Sigmoid colon (tissue), 7 donors: ENCODE measurements around the gene PCYT2. TPM values are rescaled to one million over a fixed set of nuclear protein-coding genes. Genes with fewer than 3 reads are reported as not detected.

Source experiments
- DNase-seq: peaks from one replicate; pipeline ENCODE4 v3.0.0-alpha.2; 2019
- H3K27ac ChIP-seq, 4 donors: fragments of 200-600 bp; sonication (generic); one replicate each; pipeline ENCODE4 v1.5.1; 2016 to 2019; ENCODE audit warnings: mild to moderate bottlenecking in 1 of 4
- H3K27me3 ChIP-seq, 3 donors: fragments of 200-600 bp; sonication (generic); one replicate each; pipeline ENCODE4 v1.5.1; 2019; ENCODE audit warnings: mild to moderate bottlenecking in 1 of 3
- H3K36me3 ChIP-seq, 4 donors: fragments of 200-600 bp; sonication (generic); one replicate each; pipeline ENCODE4 v1.5.1; 2016 to 2019
- H3K4me1 ChIP-seq, 4 donors: fragments of 200-600 bp; sonication (generic); one replicate each; pipeline ENCODE4 v1.5.1; 2017 to 2019
- H3K4me3 ChIP-seq, 4 donors: fragments of 200-600 bp; sonication (generic); one replicate each; pipeline ENCODE4 v1.5.1; 2017 to 2019; ENCODE audit warnings: mild to moderate bottlenecking in 2 of 4, moderate library complexity in 1 of 4
- H3K9me3 ChIP-seq, 4 donors: fragments of 200-600 bp in 3 of 4; sonication (generic) in 3 of 4; one replicate each; pipeline versions ENCODE4 v1.5.1 to v1.6.1; 2013 to 2019
- EP300 ChIP-seq, 4 donors: sonication (generic); formaldehyde crosslinking; IDR thresholded peaks; one replicate each; pipeline ENCODE4 v1.6.1; 2017; ENCODE audit warnings: antibody characterized with exemption in 4 of 4
- POLR2A ChIP-seq, 2 donors: fragments of 450-650 bp; IDR thresholded peaks; one replicate each; pipeline ENCODE4 v1.6.1; 2016; ENCODE audit warnings: antibody characterized with exemption in 2 of 2, mild to moderate bottlenecking in 2 of 2, moderate library complexity in 2 of 2
- POLR2AphosphoS5 ChIP-seq, 4 donors: sonication (generic); formaldehyde crosslinking; IDR thresholded peaks; one replicate each; pipeline ENCODE4 v1.6.1; 2017; ENCODE audit warnings: antibody characterized with exemption in 4 of 4
- WGBS, 2 donors: extraction: QIAGEN DNeasy Blood & Tissue Kit; methylation state at CpG; one replicate each; pipeline ENCODE4 v1.1.7; 2013; 5-methylcytosine and 5-hydroxymethylcytosine counted together
- intact Hi-C: fragments of 100-400 bp; cut with DNase I; formaldehyde crosslinking; loops from one replicate; pipeline ENCODE4 v1.15.1; 2023
- polyA plus RNA-seq, 3 donors: library from polyadenylated mRNA; stranded (reverse); fragments of 200-250 nt; gene quantifications; one replicate each; pipeline ENCODE4 v1.2.3, GENCODE V29; 2013
- total RNA-seq, 4 donors: library from RNA; depleted of rRNA; stranded (reverse); fragments of >200 nt; gene quantifications; one replicate each; pipeline ENCODE4 v1.1.0, GENCODE V29; 2016
- TF ChIP-seq, protein P1 (sequence below), 4 experiments: fragments of 450-650 bp in 3 of 4; fragments of 200-600 bp in 1 of 4; IDR thresholded peaks; one replicate each; pipeline ENCODE4 v1.5.1; 2016 to 2019; ENCODE audit warnings: antibody characterized with exemption in 4 of 4, mild to moderate bottlenecking in 3 of 4, moderate library complexity in 2 of 4
- donor health status: healthy with polysubstance abuse.
- donor health status: Bipolar disorder and iron deficiency.
- donor health status: healthy.

PCYT2 gene
- total and polyA plus RNA-seq, 7 donors: 11.4 to 86.4 (median 23.5) TPM

DNA sequence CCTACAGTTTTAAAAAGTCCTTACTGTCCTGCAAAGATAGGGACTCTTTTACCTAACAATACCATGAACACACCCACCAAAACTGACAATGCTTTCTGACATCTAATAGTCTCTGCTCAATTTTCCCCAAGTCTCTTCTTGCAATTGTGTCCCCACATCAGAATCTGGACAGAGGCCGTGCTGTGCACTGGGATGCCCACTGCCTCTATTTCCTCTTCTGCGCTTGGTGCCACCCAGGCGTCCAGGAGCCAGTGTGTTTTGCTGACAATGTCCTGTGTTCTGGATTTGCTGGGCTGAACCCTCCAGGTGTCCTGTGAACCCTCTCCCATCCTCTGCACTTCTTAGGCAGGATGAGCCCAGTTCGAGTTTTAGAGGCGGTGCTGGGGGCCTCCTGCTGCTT lies 33.6 kb downstream of the PCYT2 start:
- no peak for DNase-seq
- TF ChIP-seq POLR2AphosphoS5 (IDR thresholded peaks at IDR 0.05): no peak
- TF ChIP-seq POLR2A (IDR thresholded peaks at IDR 0.05): no peak
- no peak for TF ChIP-seq EP300 (IDR thresholded peaks at IDR 0.05)
- TF ChIP-seq, protein P1, sequence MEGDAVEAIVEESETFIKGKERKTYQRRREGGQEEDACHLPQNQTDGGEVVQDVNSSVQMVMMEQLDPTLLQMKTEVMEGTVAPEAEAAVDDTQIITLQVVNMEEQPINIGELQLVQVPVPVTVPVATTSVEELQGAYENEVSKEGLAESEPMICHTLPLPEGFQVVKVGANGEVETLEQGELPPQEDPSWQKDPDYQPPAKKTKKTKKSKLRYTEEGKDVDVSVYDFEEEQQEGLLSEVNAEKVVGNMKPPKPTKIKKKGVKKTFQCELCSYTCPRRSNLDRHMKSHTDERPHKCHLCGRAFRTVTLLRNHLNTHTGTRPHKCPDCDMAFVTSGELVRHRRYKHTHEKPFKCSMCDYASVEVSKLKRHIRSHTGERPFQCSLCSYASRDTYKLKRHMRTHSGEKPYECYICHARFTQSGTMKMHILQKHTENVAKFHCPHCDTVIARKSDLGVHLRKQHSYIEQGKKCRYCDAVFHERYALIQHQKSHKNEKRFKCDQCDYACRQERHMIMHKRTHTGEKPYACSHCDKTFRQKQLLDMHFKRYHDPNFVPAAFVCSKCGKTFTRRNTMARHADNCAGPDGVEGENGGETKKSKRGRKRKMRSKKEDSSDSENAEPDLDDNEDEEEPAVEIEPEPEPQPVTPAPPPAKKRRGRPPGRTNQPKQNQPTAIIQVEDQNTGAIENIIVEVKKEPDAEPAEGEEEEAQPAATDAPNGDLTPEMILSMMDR (IDR thresholded peaks at IDR 0.05): no peak
- no peaks in the 10 kb centered on the region for H3K27me3 ChIP-seq
- H3K4me3 ChIP-seq: no peak overlapping the region
- no peaks in the 10 kb centered on the region for H3K9me3 ChIP-seq
- H3K27ac ChIP-seq: no peak overlapping the region
- H3K36me3 ChIP-seq: peaks cover 0 to 23% (median 6%) of the 10 kb centered on the region in 4 donors
- 96 to 97% methylated on average over 5 of the region's 5 CpGs for WGBS, 2 donors
- intact Hi-C loops: no loop called here
- H3K4me1 ChIP-seq: peaks cover 0 to 6% (median 4%) of the 10 kb centered on the region in 4 donors

DNA sequence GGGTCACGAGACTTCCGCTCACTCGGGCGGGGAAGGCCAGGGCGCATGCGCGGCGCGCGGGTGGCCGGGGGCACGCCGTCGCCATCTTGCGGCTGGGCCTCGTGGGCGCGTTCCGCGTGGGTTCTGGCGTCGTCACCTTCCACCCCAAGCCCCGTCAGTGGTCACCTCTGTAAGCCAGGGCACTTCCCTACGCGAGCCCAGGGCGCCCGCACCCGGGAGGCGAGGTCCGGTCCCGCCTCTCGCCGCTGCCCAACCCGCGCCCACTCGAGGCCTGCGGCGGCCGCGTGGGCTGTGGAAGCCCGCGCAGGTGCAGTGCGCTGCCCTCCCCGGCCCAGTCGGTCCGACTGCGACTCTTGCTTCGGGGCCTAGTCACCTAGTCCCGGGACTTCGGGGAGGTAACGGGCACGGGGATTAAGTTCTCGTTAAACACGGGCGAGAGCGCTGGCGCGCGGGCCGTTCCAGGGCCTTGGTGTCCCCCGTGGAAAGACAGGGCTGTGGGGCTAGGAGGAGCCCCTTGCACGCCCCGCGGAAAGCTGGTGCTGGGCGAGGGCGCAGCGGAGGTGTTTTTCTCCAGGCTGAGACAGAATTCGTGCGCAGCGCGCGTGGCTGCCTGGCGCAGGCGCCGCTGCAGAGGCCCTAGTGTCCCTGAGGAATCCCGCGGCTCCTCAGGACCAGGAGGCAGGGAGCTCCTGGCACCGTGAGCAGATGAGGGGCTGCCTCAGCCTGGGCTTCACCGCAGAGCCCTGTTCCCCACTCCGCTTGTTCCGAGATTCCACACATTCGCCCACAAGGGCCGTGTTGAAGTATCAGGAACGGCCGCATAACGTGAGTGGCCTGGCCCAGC lies 39.6 kb downstream of the PCYT2 start:
- Histone ChIP-seq H3K36me3 (peaks cover 8 to 21% (median 17%) of the 10 kb centered on the region in 4 donors), H3K4me1 (peaks cover 0 to 58% (median 50%) of the 10 kb centered on the region in 4 donors), H3K27me3 (no peaks in the 10 kb centered on the region), H3K4me3 (peak overlapping the region; percentile 71 to 99 (median 84)), H3K9me3 (no peaks in the 10 kb centered on the region), H3K27ac (peak overlapping the region; percentile 98 to 100 (median 99))
- TF ChIP-seq, protein P1 (IDR thresholded peaks at IDR 0.05): no peak
- TF ChIP-seq POLR2A (IDR thresholded peaks at IDR 0.05) (peak; percentile 89 to 91), POLR2AphosphoS5 (IDR thresholded peaks at IDR 0.05) (peak in 1 of 4 donors; percentile 98), EP300 (IDR thresholded peaks at IDR 0.05) (no peak)
- intact Hi-C loops: loop anchor here (2.0 to 5.0 kb wide), 4 partner anchors 19 to 226 kb away; partner anchors contain the start of genes ALYREF, ANAPC11, FASN and MAFG
- WGBS, 2 donors: 0 to 1% methylated on average over 86 of the region's 86 CpGs
- peak; percentile 98 for DNase-seq

DNA sequence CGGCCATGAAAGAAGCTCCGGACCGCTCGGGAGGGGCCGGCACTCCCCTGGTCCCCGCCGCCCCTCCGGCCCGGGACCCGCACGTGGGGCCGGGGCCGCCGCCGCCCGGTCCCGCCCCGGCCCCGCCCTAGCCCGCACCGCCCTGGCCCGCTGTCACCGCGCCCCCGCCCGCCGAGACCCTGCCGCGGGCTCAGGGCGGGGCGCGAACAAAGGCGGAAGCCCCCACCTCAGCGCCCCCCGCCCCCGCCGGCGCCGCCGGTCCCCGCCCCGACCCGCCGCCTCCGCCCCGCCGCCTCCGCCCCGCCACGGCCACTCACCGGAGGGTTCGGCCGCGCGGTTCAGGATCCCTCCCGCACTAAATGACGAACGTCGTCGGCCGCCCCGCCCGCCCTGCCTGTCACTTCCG lies 40.2 kb downstream of the PCYT2 start, which contains the start of gene ARHGDIA:
Gene ARHGDIA, minus strand, starts transcription at position 357 of the 406 bp plus-strand sequence. CDS start 1,407 bp downstream, outside the sequence.
- intact Hi-C loops: loop anchor here (2.0 to 5.0 kb wide), 4 partner anchors 20 to 226 kb away; partner anchors contain the start of genes ALYREF, ANAPC11, FASN and MAFG
- WGBS, 2 donors: 1% methylated on average over 64 of the region's 64 CpGs
- TF ChIP-seq EP300 (IDR thresholded peaks at IDR 0.05): no peak
- peak in 3 of 4 donors; percentile 99 for TF ChIP-seq POLR2AphosphoS5 (IDR thresholded peaks at IDR 0.05)
- TF ChIP-seq POLR2A (IDR thresholded peaks at IDR 0.05): no peak
- TF ChIP-seq, protein P1 (IDR thresholded peaks at IDR 0.05): no peak
- DNase-seq: no peak
- Histone ChIP-seq H3K36me3 (peaks cover 8 to 21% (median 17%) of the 10 kb centered on the region in 4 donors), H3K4me1 (peaks cover 0 to 63% (median 55%) of the 10 kb centered on the region in 4 donors), H3K9me3 (no peaks in the 10 kb centered on the region), H3K27ac (peak within 1 kb of the TSS; percentile 98 to 100 (median 99)), H3K27me3 (no peaks in the 10 kb centered on the region), H3K4me3 (peak within 1 kb of the TSS; percentile 71 to 99 (median 84))

DNA sequence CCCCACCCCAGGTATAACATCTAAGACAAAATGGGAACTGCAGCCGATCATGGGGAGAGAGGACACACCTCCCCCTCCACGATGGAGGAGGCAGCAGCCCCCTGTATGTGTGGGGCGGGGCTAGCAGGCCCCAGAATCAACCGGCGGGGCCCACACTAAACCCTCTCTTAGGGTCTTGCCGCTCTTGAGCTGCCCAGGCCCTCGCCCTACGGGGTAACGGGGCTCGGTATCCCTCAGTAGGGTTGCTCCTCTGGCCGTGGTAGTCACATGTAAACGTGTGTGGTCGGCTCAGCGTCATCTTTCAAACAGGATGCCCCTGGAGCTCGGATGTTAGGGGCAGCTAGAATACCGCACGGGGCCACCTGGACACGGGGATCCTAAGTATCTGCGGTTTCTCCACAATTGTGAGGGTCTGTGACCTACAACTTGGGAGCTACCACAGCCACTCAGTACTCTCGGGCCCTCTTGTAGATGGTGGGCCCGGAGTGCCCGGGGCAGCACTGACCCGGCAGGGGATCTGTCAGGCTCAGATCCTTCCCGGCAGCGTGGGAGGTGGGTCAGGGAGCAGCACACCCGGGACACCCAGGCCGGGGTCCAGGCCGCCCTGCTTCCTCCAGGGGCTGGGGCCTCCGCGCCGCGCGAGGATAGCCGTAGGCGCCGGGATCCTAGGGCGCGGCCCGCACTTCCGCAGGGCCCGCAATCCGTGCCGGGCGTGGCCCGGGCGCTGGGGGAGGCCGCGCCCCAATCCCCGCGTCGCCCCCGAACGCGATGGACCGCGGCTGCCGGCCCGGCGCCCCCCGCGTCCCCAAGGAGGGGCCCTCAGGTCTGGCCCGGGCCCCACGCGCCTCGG lies 40.8 kb downstream of the PCYT2 start:
- H3K4me1 ChIP-seq: peaks cover 0 to 63% (median 55%) of the 10 kb centered on the region in 4 donors
- DNase-seq: peak; percentile 76

More for the DNA sequence above, 40.8 kb downstream of the PCYT2 start:
- intact Hi-C loops: loop anchor here (2.0 to 5.0 kb wide), 4 partner anchors 20 to 227 kb away; partner anchors contain the start of genes ALYREF, ANAPC11, FASN and MAFG
- H3K9me3 ChIP-seq: no peaks in the 10 kb centered on the region
- peaks cover 8 to 23% (median 18%) of the 10 kb centered on the region in 4 donors for H3K36me3 ChIP-seq
- H3K27me3 ChIP-seq: no peaks in the 10 kb centered on the region
- 1 to 3% methylated on average over 65 of the region's 65 CpGs for WGBS, 2 donors
- TF ChIP-seq POLR2AphosphoS5 (IDR thresholded peaks at IDR 0.05) (peak in 2 of 4 donors; percentile 26 to 35), POLR2A (IDR thresholded peaks at IDR 0.05) (no peak), EP300 (IDR thresholded peaks at IDR 0.05) (no peak)
- TF ChIP-seq, protein P1 (IDR thresholded peaks at IDR 0.05): no peak
- peak overlapping the region; percentile 98 to 100 (median 99) for H3K27ac ChIP-seq
- H3K4me3 ChIP-seq: peak overlapping the region; percentile 37 to 99 (median 84)
